Sigmoid colon (tissue), 4 donors: Measurements from ENCODE around the gene PUS3.
"Not testable (repeated sequence)": the region's sequence is repeated elsewhere in the genome, so short reads cannot be mapped to it uniquely, and the experiment has no call there.

Experiments
- POLR2AphosphoS5 ChIP-seq, 4 donors: sonication (generic); formaldehyde crosslinking; IDR thresholded peaks; one replicate each; pipeline ENCODE4 v1.6.1; 2017; ENCODE audit warnings: antibody characterized with exemption in 4 of 4
- TF ChIP-seq, protein P1 (sequence below), 4 experiments: fragments of 450-650 bp in 3 of 4; fragments of 200-600 bp in 1 of 4; IDR thresholded peaks; one replicate each; pipeline ENCODE4 v1.5.1; 2016 to 2019; ENCODE audit warnings: antibody characterized with exemption in 4 of 4, mild to moderate bottlenecking in 3 of 4, moderate library complexity in 2 of 4

- TF ChIP-seq, protein P1, sequence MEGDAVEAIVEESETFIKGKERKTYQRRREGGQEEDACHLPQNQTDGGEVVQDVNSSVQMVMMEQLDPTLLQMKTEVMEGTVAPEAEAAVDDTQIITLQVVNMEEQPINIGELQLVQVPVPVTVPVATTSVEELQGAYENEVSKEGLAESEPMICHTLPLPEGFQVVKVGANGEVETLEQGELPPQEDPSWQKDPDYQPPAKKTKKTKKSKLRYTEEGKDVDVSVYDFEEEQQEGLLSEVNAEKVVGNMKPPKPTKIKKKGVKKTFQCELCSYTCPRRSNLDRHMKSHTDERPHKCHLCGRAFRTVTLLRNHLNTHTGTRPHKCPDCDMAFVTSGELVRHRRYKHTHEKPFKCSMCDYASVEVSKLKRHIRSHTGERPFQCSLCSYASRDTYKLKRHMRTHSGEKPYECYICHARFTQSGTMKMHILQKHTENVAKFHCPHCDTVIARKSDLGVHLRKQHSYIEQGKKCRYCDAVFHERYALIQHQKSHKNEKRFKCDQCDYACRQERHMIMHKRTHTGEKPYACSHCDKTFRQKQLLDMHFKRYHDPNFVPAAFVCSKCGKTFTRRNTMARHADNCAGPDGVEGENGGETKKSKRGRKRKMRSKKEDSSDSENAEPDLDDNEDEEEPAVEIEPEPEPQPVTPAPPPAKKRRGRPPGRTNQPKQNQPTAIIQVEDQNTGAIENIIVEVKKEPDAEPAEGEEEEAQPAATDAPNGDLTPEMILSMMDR (IDR thresholded peaks at IDR 0.05): not testable (repeated sequence)
- not testable (repeated sequence) for TF ChIP-seq POLR2AphosphoS5 (IDR thresholded peaks at IDR 0.05)
Observed at GRCh38 chr11:125857670-125858069, 45.3 kb downstream of the PUS3 start.
